ENCODE measurements around the gene BAZ2B.

DNA sequence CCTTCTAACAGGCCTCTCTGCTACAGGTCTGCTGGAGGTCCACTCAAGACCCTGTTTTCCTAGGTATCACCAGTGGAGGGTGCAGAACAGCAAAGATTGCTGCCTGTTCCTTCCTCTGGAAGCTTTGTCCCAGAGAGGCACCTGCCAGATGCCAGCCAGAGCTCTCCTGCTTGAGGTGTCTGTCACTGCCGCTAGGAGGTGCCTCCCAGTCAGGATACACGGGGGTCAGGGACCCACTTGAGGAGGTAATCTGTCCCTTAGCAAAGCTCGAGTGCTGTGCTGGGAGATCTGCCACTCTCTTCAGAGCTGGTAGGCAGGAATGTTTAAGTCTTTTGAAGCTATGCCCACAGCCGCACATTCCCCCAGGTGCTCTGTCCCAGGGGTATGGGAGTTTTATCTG, 140.6 kb downstream of the BAZ2B start:
- TF ChIP-seq, protein P1, sequence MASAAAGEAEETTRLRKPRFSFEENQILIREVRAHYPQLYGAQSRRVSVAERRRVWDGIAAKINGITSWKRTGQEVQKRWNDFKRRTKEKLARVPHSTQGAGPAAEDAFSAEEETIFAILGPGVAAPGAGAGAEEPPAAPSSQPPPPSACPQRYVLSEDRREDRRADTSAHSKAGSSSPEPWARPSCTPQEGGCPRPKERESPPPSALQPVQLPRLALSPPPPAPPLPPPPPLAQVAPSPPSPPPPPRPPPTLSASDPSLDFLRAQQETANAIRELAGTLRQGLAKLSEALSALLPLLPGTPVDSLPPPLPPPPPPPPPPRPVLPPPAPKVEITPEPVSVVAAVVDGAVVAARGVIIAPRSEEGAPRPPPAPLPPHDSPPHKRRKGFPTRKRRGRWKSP (CRISPR knock-in tag; IDR thresholded peaks at IDR 0.05) = no peak
- TF ChIP-seq SP140L (CRISPR knock-in tag; IDR thresholded peaks at IDR 0.05; ENCODE audit: borderline replicate concordance) = no peak
- no peak for TF ChIP-seq ZZZ3 (CRISPR knock-in tag; IDR thresholded peaks at IDR 0.05; ENCODE audit: borderline replicate concordance)
- TF ChIP-seq ATRX (CRISPR knock-in tag; IDR thresholded peaks at IDR 0.05; ENCODE audit: borderline replicate concordance) = no peak
- no peak for TF ChIP-seq RFXANK (CRISPR knock-in tag; IDR thresholded peaks at IDR 0.05)
- TF ChIP-seq, protein P2, sequence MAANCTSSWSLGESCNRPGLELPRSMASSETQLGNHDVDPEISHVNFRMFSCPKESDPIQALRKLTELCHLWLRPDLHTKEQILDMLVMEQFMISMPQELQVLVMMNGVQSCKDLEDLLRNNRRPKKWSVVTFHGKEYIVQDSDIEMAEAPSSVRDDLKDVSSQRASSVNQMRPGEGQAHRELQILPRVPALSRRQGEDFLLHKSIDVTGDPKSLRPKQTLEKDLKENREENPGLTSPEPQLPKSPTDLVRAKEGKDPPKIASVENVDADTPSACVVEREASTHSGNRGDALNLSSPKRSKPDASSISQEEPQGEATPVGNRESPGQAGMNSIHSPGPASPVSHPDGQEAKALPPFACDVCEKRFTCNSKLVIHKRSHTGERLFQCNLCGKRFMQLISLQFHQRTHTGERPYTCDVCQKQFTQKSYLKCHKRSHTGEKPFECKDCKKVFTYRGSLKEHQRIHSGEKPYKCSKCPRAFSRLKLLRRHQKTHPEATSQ (CRISPR knock-in tag; IDR thresholded peaks at IDR 0.05; ENCODE audit: borderline replicate concordance) = no peak
- TF ChIP-seq ZIK1 (CRISPR knock-in tag; IDR thresholded peaks at IDR 0.05; ENCODE audit: borderline replicate concordance, low read depth) = no peak
- no peak for TF ChIP-seq ZNF780A (CRISPR knock-in tag; IDR thresholded peaks at IDR 0.05)
- no peak for TF ChIP-seq RFX5 (IDR thresholded peaks at IDR 0.05; ENCODE audit: low read depth, low read length)
- TF ChIP-seq, protein P3, sequence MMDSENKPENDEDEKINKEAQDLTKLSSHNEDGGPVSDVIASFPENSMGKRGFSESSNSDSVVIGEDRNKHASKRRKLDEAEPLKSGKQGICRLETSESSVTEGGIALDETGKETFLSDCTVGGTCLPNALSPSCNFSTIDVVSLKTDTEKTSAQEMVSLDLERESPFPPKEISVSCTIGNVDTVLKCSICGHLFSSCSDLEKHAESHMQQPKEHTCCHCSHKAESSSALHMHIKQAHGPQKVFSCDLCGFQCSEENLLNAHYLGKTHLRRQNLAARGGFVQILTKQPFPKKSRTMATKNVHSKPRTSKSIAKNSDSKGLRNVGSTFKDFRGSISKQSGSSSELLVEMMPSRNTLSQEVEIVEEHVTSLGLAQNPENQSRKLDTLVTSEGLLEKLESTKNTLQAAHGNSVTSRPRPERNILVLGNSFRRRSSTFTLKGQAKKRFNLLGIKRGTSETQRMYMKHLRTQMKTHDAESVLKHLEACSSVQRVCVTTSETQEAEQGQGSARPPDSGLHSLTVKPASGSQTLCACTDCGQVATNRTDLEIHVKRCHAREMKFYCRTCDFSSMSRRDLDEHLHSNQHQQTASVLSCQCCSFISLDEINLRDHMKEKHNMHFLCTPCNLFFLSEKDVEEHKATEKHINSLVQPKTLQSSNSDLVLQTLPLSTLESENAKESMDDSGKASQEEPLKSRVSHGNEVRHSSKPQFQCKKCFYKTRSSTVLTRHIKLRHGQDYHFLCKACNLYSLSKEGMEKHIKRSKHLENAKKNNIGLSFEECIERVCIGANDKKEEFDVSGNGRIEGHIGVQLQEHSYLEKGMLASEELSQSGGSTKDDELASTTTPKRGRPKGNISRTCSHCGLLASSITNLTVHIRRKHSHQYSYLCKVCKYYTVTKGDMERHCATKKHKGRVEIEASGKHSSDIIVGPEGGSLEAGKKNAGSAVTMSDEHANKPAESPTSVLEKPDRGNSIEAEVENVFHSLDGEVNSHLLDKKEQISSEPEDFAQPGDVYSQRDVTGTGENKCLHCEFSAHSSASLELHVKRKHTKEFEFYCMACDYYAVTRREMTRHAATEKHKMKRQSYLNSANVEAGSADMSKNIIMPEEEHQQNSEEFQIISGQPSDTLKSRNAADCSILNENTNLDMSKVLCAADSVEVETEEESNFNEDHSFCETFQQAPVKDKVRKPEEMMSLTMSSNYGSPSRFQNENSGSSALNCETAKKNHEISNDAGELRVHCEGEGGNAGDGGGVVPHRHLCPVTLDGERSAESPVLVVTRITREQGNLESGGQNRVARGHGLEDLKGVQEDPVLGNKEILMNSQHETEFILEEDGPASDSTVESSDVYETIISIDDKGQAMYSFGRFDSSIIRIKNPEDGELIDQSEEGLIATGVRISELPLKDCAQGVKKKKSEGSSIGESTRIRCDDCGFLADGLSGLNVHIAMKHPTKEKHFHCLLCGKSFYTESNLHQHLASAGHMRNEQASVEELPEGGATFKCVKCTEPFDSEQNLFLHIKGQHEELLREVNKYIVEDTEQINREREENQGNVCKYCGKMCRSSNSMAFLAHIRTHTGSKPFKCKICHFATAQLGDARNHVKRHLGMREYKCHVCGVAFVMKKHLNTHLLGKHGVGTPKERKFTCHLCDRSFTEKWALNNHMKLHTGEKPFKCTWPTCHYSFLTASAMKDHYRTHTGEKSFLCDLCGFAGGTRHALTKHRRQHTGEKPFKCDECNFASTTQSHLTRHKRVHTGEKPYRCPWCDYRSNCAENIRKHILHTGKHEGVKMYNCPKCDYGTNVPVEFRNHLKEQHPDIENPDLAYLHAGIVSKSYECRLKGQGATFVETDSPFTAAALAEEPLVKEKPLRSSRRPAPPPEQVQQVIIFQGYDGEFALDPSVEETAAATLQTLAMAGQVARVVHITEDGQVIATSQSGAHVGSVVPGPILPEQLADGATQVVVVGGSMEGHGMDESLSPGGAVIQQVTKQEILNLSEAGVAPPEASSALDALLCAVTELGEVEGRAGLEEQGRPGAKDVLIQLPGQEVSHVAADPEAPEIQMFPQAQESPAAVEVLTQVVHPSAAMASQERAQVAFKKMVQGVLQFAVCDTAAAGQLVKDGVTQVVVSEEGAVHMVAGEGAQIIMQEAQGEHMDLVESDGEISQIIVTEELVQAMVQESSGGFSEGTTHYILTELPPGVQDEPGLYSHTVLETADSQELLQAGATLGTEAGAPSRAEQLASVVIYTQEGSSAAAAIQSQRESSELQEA (CRISPR knock-in tag; IDR thresholded peaks at IDR 0.05; ENCODE audit: not compliant biosample characterization) = no peak
- TF ChIP-seq, protein P4, sequence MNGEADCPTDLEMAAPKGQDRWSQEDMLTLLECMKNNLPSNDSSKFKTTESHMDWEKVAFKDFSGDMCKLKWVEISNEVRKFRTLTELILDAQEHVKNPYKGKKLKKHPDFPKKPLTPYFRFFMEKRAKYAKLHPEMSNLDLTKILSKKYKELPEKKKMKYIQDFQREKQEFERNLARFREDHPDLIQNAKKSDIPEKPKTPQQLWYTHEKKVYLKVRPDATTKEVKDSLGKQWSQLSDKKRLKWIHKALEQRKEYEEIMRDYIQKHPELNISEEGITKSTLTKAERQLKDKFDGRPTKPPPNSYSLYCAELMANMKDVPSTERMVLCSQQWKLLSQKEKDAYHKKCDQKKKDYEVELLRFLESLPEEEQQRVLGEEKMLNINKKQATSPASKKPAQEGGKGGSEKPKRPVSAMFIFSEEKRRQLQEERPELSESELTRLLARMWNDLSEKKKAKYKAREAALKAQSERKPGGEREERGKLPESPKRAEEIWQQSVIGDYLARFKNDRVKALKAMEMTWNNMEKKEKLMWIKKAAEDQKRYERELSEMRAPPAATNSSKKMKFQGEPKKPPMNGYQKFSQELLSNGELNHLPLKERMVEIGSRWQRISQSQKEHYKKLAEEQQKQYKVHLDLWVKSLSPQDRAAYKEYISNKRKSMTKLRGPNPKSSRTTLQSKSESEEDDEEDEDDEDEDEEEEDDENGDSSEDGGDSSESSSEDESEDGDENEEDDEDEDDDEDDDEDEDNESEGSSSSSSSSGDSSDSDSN (CRISPR knock-in tag; IDR thresholded peaks at IDR 0.05) = no peak
